Epidermal melanocyte (primary cell): ENCODE results near the gene ATP6V0E1.
A peak's percentile ranks its signal among the peaks of the same experiment; 100 is the strongest.

Source experiments
- DNase-seq: peaks from one replicate; pipeline ENCODE4 v3.0.0; 2011; ENCODE audit warnings: low spot score; ENCODE audit not compliant: insufficient read length

The ATP6V0E1 gene

GRCh38 chr5:172983542-172984243 lies at the start of gene ATP6V0E1:
TSS of gene ATP6V0E1 (plus strand) at chr5:172983771. CDS start at chr5:172983861, 90 bp downstream.
- DNase-seq = peak; percentile 86

- DNase-seq = no peak
These were observed 48.5 kb upstream of the ATP6V0E1 start for GRCh38 chr5:172935096-172935495.

GRCh38 chr5:172936401-172936800 lies 47.2 kb upstream of the ATP6V0E1 start:
- no peak for DNase-seq

DNA sequence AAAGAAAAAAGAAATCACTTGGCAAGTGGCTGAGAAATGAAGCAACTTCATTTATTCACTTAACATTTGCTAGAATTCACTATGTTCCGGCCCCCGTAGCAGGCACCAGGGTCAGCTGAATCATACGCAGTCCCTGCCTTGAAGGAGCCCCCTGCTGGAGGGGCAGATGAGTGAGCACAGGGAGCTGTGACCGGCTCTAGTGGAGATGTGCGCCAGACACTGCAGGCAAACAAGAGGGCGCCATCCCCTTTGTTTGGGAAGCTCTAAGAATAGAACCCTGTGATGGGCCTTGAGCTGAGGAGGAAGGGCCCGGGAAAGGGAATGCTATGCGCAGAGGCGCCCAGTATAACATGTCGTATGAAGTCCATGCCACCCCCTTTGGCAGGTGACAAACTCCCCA lies 44.5 kb upstream of the ATP6V0E1 start:
- DNase-seq = no peak

- DNase-seq = no peak
These were observed 43.8 kb upstream of the ATP6V0E1 start for GRCh38 chr5:172939611-172940267.

DNA sequence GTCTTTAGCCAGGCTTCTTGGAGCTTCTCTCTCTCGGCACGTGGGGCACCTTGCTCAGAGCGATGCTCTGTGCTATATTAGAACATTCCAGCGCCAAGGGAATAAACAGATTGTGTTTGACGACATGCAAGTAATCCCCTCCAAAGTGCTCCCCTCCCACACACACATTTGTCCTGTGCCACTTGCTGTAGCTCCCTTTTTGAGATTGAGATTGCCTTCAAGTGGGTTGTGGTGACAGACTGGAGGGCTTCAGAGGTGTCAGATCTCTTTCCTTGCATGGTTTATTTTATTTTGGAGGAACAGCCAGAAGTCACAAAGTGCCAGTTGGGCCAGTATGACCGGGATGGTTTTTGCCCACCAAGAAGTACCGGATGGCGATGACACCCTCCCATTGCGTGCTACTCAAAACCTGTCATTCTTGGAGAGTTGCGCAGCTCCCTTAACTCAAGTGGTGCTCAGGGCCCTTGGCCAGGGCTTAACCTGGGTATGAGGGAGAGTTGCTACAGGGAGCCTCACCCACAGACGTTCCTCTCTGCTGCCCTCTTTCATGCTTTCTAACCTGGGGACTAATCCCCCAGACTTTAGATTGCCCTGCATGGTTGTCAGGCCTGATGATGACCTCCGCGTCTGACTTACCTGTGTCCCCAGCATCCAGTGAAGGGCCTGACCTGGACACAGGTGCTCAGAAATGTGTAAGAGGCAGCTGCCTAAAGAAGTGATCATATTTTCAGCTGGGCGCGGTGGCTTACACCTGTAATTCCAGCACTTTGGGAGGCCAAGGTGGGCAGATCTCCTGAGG lies 43.1 kb upstream of the ATP6V0E1 start:
- no peak for DNase-seq

DNA sequence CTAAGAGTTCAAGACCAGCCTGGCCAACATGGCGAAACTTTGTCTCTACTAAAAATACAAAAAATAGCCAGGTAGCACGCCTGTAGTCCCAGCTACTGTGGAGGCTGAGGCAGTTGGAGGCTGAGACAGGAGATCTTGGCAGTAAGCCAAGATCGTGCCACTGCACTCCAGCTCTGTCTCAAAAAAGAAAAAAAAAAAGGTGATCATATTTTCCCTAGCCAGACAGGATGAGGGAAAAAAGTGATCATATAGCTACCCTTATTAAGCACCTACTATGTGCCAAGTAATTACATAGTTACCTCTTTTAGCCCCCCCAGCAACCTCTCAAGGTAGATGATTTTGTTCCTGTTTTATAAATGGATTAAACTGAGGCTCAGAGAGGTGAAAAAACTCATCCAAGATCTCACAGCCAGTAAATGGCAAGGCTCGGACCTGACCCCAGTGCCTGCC lies 42.5 kb upstream of the ATP6V0E1 start:
- no peak for DNase-seq

DNA sequence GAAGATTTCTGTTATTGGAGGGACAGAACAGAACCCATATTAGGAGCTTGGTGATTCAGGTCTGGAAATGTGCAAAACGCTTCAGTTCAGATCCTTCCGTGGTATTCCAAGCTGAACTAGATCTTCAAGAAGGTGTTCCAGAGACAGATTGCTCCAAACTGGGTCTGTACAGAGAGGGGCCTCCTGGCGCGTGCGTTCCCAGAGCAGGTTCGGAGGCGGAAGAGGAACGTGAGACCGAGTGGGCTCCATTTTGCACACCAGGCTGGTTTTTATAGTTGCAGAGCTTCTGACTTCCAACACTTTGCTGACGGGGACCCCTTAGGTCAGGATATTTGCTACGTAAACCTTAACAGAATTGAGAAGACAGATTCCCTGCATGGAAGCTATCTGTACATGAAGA lies 41.0 kb upstream of the ATP6V0E1 start:
- no peak for DNase-seq

DNA sequence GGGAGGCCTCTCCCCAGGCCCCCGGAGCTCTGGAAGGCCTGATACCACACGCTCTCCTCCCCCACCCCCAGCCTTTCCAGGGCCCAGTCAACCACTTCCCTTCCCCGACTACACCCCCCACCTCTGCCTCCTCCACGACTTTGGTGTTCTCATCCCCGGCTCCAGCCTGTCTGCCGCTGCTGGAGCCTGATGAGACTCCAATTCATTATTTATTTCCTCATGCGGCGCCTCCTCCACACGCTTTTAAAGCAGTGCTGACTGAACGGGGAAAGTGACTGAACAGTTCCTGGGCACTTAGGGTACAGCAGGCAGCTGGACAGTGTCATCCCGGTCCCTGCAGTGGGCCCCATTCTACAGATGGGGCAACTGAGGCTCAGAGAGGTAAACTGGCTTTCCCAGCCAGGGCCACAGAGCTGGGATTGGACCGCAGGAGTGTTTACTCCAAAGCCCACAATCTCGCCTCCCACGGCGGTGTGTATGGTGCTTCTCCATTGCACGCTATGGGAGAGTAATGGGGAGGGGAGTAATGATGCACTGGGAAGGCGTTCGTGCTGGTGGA lies 40.2 kb upstream of the ATP6V0E1 start:
- no peak for DNase-seq

DNA sequence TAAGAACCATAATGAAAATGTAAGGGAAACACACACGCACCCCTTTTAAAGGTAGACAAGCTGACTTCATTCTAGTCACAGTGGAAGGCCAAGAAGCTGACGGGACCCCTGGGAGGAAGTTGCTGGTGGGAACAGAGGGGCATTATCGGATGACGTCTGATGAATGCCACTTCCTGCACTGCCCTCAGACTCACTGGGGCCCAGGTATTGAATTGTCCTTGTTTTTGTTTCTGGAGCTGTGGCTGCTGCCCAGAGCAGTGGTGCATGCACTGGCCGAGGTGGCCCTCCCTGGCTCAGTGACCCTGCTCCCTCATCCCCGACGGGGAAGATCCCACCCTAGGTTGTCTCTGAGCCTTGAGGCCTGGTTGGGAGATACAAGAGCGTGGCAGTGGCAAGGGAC lies 39.7 kb upstream of the ATP6V0E1 start:
- no peak for DNase-seq

GRCh38 chr5:172944741-172945140 lies 38.8 kb upstream of the ATP6V0E1 start:
- no peak for DNase-seq

DNA sequence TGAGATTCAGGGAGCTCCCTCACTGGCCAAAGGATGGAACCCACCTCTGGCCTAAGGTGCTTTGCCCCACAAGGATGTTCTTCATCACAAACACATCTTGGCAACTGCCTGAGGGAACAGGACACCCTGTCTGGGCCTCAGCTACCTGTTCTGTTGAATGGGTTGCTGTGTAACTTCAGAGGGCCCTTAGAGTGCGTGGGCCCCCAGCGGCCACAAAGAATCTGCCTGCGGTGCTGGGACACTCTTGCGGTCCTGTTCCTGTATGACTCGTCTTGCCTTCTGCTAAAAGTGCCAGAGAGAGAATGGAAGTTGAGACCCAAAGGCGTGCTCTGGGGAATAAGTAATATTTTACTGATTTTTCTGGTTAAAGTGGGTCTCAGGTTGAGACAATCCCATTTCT lies 38.4 kb upstream of the ATP6V0E1 start:
- no peak for DNase-seq

- DNase-seq = no peak
These were observed 37.4 kb upstream of the ATP6V0E1 start for GRCh38 chr5:172946146-172946545.

GRCh38 chr5:172949426-172949825 lies 34.1 kb upstream of the ATP6V0E1 start:
- no peak for DNase-seq

DNA sequence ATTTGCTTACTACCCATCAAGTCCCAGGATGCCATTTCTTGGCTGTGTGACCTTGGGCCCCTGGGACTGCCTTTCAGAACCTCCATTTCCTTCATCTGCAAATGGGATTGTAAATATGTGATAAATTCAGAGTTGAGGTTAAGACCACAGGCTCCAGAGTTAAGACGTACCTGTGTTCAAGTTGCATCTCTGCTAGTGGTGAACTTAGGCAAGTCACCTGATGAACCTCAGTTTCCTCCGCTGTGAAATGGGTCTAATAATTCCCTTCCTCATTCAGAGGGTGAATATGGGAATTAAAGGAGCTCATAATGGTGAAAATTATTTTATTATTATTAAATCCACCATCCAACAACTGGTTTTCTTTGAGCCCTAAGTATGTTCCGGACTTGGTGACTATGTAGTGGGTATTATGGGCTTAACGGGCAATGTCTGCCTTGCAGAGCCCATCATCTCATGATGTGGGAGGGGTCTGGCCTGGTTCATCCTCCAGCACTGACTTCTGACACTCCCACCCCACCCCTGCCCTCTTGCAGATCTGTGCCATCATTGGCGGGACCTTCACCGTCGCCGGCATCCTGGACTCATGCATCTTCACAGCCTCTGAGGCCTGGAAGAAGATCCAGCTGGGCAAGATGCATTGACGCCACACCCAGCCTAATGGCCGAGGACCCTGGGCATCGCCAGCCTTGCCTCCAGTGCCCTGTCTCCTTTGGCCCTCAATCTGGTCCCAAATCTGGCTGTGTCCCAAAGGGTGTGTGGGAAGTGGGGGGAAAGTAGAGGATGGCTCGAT lies 33.2 kb upstream of the ATP6V0E1 start:
- DNase-seq = no peak

- no peak for DNase-seq
These were observed 32.1 kb upstream of the ATP6V0E1 start for GRCh38 chr5:172951371-172952033.

- no peak for DNase-seq
These were observed 31.5 kb upstream of the ATP6V0E1 start for GRCh38 chr5:172952034-172952511.

DNA sequence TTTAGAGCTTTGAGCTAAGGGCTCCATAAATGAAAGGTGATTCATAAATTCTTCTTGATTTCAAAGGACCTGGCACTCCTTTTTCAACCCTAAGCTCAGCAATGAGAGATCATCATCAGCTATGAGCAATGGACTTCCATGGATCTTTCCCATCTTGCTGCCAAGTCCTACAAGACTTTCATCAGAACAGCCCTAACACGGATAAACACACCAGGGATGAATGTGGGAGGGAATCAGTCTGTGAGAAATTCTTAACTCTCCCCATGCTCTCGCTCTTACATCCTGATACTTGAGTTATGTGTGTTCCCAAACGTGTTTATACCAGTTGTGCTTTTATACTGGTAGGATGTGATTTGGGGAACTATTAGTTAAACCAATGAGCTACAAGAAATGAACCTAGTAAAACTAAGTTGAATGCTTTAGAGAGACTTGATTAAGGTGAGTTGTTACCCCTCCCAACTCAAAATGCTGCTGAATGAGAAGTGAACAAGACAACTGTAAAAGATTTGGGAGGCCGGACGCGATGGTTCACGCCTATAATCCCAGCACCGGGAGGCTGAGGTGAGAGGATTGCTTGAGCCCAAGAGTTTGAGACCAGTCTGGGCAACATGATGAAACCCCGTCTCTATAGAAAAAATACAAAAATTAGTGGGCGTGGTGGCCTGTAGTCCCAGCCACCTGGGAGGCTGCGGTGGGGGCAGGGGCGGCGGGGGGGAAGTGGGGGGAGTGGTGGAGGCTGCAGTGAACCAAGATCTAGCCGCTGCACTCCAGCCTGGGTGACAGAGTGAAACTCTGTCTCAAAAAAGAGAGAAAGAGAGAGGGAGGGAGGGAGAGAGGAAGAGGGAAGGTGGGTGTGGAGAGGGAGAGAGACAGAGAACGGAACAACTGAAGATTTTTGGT lies 29.5 kb upstream of the ATP6V0E1 start:
- no peak for DNase-seq

GRCh38 chr5:172954751-172955159 lies 28.8 kb upstream of the ATP6V0E1 start:
- DNase-seq = no peak
